Measurements from ENCODE around the gene MAPK11. TPM values are rescaled to one million over a fixed set of nuclear protein-coding genes. Genes with fewer than 3 reads are reported as not detected.

MAPK11 gene
- total and polyA plus RNA-seq, 9 of the 15 experiments (the other 6 are each of a cell fraction or from before 2014, with no cell fraction given): 0.06 to 14.6 (median 5.3) TPM

GRCh38 chr22:50228366-50228765, 41.8 kb downstream of the MAPK11 start:
- Histone ChIP-seq H3K79me2 (ENCODE audit: control insufficient read depth, insufficient read depth, low read length) (no peaks in the 10 kb centered on the region), H3K9me1 (ENCODE audit: control insufficient read depth, insufficient read depth, low read length) (no peaks in the 10 kb centered on the region), H3K36me3 (ENCODE audit: control insufficient read depth, insufficient read depth, low read length) (peaks cover 34% of the 10 kb centered on the region; the same call in 2 of the 3 replicates), H3K27ac (ENCODE audit: extremely low read depth, low read depth, low read length) (no peak overlapping the region), H3K9me3 (replicated peaks; ENCODE audit: control insufficient read depth, insufficient read depth, low read depth, low read length) (no peaks in the 10 kb centered on the region), H3K9ac (ENCODE audit: insufficient read depth in 1 of 2, low read depth in 2 of 2, low read length in 2 of 2) (no peak overlapping the region), H3K27me3 (ENCODE audit: control insufficient read depth in 2 of 2, insufficient read depth in 2 of 2, low read length in 2 of 2) (no peaks in the 10 kb centered on the region), H4K20me1 (replicated peaks; ENCODE audit: control insufficient read depth, insufficient read depth, low read length) (no peaks in the 10 kb centered on the region), H3K4me3 (no peak overlapping the region), H3K4me2 (ENCODE audit: insufficient read depth, low read length) (no peak overlapping the region), H2AFZ (ENCODE audit: low read depth, low read length) (no peak overlapping the region), H3K4me1 (replicated peaks in 1 of 2; ENCODE audit: control insufficient read depth in 2 of 2, insufficient read depth in 2 of 2, low read length in 2 of 2) (peaks cover 0 to 12% of the 10 kb centered on the region in 2 experiments; a peak in 2 of 5 replicates)
- no peak for TF ChIP-seq ZNF274 (IDR thresholded peaks at IDR 0.05; ENCODE audit: borderline replicate concordance, low read depth, low read length)
- TF ChIP-seq TBL1XR1 (IDR thresholded peaks at IDR 0.05; ENCODE audit: low read length in 2 of 2): no peak
- no peak for TF ChIP-seq ELF4 (CRISPR knock-in tag; IDR thresholded peaks at IDR 0.05)
- TF ChIP-seq, protein P1, sequence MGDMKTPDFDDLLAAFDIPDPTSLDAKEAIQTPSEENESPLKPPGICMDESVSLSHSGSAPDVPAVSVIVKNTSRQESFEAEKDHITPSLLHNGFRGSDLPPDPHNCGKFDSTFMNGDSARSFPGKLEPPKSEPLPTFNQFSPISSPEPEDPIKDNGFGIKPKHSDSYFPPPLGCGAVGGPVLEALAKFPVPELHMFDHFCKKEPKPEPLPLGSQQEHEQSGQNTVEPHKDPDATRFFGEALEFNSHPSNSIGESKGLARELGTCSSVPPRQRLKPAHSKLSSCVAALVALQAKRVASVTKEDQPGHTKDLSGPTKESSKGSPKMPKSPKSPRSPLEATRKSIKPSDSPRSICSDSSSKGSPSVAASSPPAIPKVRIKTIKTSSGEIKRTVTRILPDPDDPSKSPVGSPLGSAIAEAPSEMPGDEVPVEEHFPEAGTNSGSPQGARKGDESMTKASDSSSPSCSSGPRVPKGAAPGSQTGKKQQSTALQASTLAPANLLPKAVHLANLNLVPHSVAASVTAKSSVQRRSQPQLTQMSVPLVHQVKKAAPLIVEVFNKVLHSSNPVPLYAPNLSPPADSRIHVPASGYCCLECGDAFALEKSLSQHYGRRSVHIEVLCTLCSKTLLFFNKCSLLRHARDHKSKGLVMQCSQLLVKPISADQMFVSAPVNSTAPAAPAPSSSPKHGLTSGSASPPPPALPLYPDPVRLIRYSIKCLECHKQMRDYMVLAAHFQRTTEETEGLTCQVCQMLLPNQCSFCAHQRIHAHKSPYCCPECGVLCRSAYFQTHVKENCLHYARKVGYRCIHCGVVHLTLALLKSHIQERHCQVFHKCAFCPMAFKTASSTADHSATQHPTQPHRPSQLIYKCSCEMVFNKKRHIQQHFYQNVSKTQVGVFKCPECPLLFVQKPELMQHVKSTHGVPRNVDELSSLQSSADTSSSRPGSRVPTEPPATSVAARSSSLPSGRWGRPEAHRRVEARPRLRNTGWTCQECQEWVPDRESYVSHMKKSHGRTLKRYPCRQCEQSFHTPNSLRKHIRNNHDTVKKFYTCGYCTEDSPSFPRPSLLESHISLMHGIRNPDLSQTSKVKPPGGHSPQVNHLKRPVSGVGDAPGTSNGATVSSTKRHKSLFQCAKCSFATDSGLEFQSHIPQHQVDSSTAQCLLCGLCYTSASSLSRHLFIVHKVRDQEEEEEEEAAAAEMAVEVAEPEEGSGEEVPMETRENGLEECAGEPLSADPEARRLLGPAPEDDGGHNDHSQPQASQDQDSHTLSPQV (IDR thresholded peaks at IDR 0.05): no peak
- no peak for TF ChIP-seq NRF1 (conservative IDR thresholded peaks at IDR 0.05 in 1 of 2, IDR thresholded peaks at IDR 0.05 in 1 of 2)
- no peak for TF ChIP-seq SOX6 (IDR thresholded peaks at IDR 0.05)
- TF ChIP-seq POLR3G (IDR thresholded peaks at IDR 0.05; ENCODE audit: extremely low read depth, insufficient read length, insufficient replicate concordance): no peak
- no peak for TF ChIP-seq TSC22D4 (tag; IDR thresholded peaks at IDR 0.05)
- TF ChIP-seq HBP1 (CRISPR knock-in tag; IDR thresholded peaks at IDR 0.05): no peak
- no peak for TF ChIP-seq CCAR2 (IDR thresholded peaks at IDR 0.05; ENCODE audit: low read depth, low read length)
- 90% methylated on average over 4 of the region's 9 CpGs for whole genome bisulfite sequencing (ENCODE audit: insufficient coverage, low coverage, missing lambda C conversion rate)
- BruUV-seq (replicated peaks): no TSS peak
- FAIRE-seq (no peak), ATAC-seq (no peak), DNase-seq (ENCODE audit: extremely low read depth in 1 of 4, low spot score in 3 of 4) (no peak)
- CTCF ChIA-PET (ENCODE audit: low intra/inter-chr PET ratio): interaction anchor here (0.5 kb wide), 1 partner anchor 210 kb away, joined by 3 read pairs; no protein-coding TSS in a partner anchor
- in situ Hi-C loops (cut with MboI): no loop called here
- intact Hi-C loops (cut with micrococcal nuclease): no loop called here
- POLR2A ChIA-PET: interaction anchor here (0.8 to 0.9 kb wide), 2 partner anchors 13 to 15 kb away, joined by 3 read pairs; no protein-coding TSS in a partner anchor

Measured in K562 (cell line).